ENCODE data around the gene ZNF441. TPM values are rescaled to one million over a fixed set of nuclear protein-coding genes. Genes with fewer than 3 reads are reported as not detected.
A peak's percentile ranks its signal among the peaks of the same experiment; 100 is the strongest.

ZNF441 gene
- polyA plus RNA-seq, 3 donors = 0.48 to 1.0 (median 0.95) TPM

- 0% methylated on average over 4 of the region's 8 CpGs for WGBS (ENCODE audit: insufficient coverage)
- peak overlapping the region in 1 of 3 experiments; percentile 86 for H3K4me3 ChIP-seq (replicated peaks in 1 of 3; ENCODE audit: low read depth in 2 of 3, low read length in 3 of 3)
- no peaks in the 10 kb centered on the region for H3K36me3 Mint-ChIP-seq
- peak overlapping the region; percentile 98 for H2AFZ ChIP-seq (ENCODE audit: insufficient read depth, low read depth, low read length, poor library complexity, severe bottlenecking)
- H3K4me1 ChIP-seq (ENCODE audit: control insufficient read depth in 1 of 2, insufficient read depth in 2 of 2, low read length in 2 of 2) = peaks cover 16 to 22% of the 10 kb centered on the region in 2 donors
- H3K27me3 ChIP-seq (ENCODE audit: control insufficient read depth in 2 of 2, insufficient read depth in 2 of 2, low read length in 2 of 2) = no peaks in the 10 kb centered on the region
- intact Hi-C loops (cut with micrococcal nuclease) = loop anchor here (5.0 to 10.0 kb wide), 5 partner anchors 60 to 347 kb away; partner anchors contain the start of genes ZNF20 (in 2 of the 2) and ZNF823 (in 1 of the 2)
- no peak overlapping the region for H3K9ac ChIP-seq (ENCODE audit: insufficient read depth, low read length, poor library complexity, severe bottlenecking)
- H3K9me3 ChIP-seq (replicated peaks in 1 of 2; ENCODE audit: control insufficient read depth in 1 of 2, insufficient read depth in 1 of 2, low read length in 2 of 2) = peaks cover 4 to 6% of the 10 kb centered on the region in 2 donors
- no peaks in the 10 kb centered on the region for H3K36me3 ChIP-seq (replicated peaks in 1 of 2; ENCODE audit: control insufficient read depth in 1 of 2, insufficient read depth in 2 of 2, low read length in 2 of 2)
- peaks cover 2 to 10% (median 4%) of the 10 kb centered on the region in 3 donors for H3K27me3 Mint-ChIP-seq (ENCODE audit: low read depth in 3 of 3)
- H3K4me1 Mint-ChIP-seq = peaks cover 22% of the 10 kb centered on the region
- peaks cover 7 to 21% (median 12%) of the 10 kb centered on the region in 7 donors for H3K9me3 Mint-ChIP-seq
- H3K4me2 ChIP-seq (replicated peaks; ENCODE audit: extremely low read depth, low read length, poor library complexity, severe bottlenecking) = peak overlapping the region; percentile 98
- peak; percentile 63 to 76 (median 74) for DNase-seq
- TF ChIP-seq CTCF (IDR thresholded peaks at IDR 0.05) = peak; percentile 78
- no peaks in the 10 kb centered on the region for H3K79me2 ChIP-seq (ENCODE audit: insufficient read depth, low read length)
- H3K4me3 Mint-ChIP-seq = peak overlapping the region; percentile 92 to 96
- H3K27ac Mint-ChIP-seq = peak overlapping the region in 2 of 7 donors; percentile 11 to 16
- no peak overlapping the region for H3K27ac ChIP-seq (ENCODE audit: low read depth in 1 of 2, low read length in 2 of 2)
- H4K20me1 ChIP-seq (ENCODE audit: insufficient read depth, low read length) = no peaks in the 10 kb centered on the region
Measured at GRCh38 chr19:11797491-11797890, 30.7 kb downstream of the ZNF441 start.

GRCh38 chr19:11798391-11799330 is 31.9 kb downstream of the ZNF441 start, which contains the start of gene ZNF491:
ZNF491 (plus strand) TSS chr19:11798523; CDS start chr19:11805954, 7,431 bp downstream.
- intact Hi-C loops (cut with micrococcal nuclease) = loop anchor here (1.0 to 10.0 kb wide), 6 partner anchors 16 to 346 kb away; partner anchors contain the start of genes ZNF20 (in 2 of the 2), ZNF440 (in 1 of the 2) and ZNF823 (in 1 of the 2)
- 0% methylated on average over 56 of the region's 56 CpGs for WGBS (ENCODE audit: insufficient coverage)
- peak; percentile 71 to 83 (median 75) for DNase-seq
- H3K4me1 ChIP-seq (ENCODE audit: control insufficient read depth in 1 of 2, insufficient read depth in 2 of 2, low read length in 2 of 2) = peaks cover 16 to 22% of the 10 kb centered on the region in 2 donors
- peaks cover 10 to 31% (median 21%) of the 10 kb centered on the region in 7 donors for H3K9me3 Mint-ChIP-seq
- peaks cover 10 to 15% of the 10 kb centered on the region in 2 donors for H3K9me3 ChIP-seq (replicated peaks in 1 of 2; ENCODE audit: control insufficient read depth in 1 of 2, insufficient read depth in 1 of 2, low read length in 2 of 2)
- peak within 1 kb of the TSS; percentile 23 to 72 for H3K27ac ChIP-seq (ENCODE audit: low read depth in 1 of 2, low read length in 2 of 2)
- peak within 1 kb of the TSS; percentile 98 for H3K4me2 ChIP-seq (replicated peaks; ENCODE audit: extremely low read depth, low read length, poor library complexity, severe bottlenecking)
- H3K27ac Mint-ChIP-seq = peak within 1 kb of the TSS; percentile 31 to 88 (median 81)
- no peaks in the 10 kb centered on the region for H3K36me3 ChIP-seq (replicated peaks in 1 of 2; ENCODE audit: control insufficient read depth in 1 of 2, insufficient read depth in 2 of 2, low read length in 2 of 2)
- peak within 1 kb of the TSS; percentile 68 to 86 (median 71) for H3K4me3 ChIP-seq (replicated peaks in 1 of 3; ENCODE audit: low read depth in 2 of 3, low read length in 3 of 3)
- peaks cover 0 to 2% of the 10 kb centered on the region in 2 donors for H3K36me3 Mint-ChIP-seq
- TF ChIP-seq CTCF (IDR thresholded peaks at IDR 0.05) = no peak
- H4K20me1 ChIP-seq (ENCODE audit: insufficient read depth, low read length) = no peaks in the 10 kb centered on the region
- peaks cover 22% of the 10 kb centered on the region for H3K4me1 Mint-ChIP-seq
- H3K27me3 ChIP-seq (ENCODE audit: control insufficient read depth in 2 of 2, insufficient read depth in 2 of 2, low read length in 2 of 2) = no peaks in the 10 kb centered on the region
- H2AFZ ChIP-seq (ENCODE audit: insufficient read depth, low read depth, low read length, poor library complexity, severe bottlenecking) = peak within 1 kb of the TSS; percentile 98
- peak within 1 kb of the TSS; percentile 92 to 96 for H3K4me3 Mint-ChIP-seq
- peak within 1 kb of the TSS; percentile 75 for H3K9ac ChIP-seq (ENCODE audit: insufficient read depth, low read length, poor library complexity, severe bottlenecking)
- H3K79me2 ChIP-seq (ENCODE audit: insufficient read depth, low read length) = no peaks in the 10 kb centered on the region
- H3K27me3 Mint-ChIP-seq (ENCODE audit: low read depth in 3 of 3) = peaks cover 1 to 10% (median 4%) of the 10 kb centered on the region in 3 donors

Data from CD14-positive monocyte (primary cell).